Body of pancreas (tissue), 4 donors: ENCODE data around the gene GRK3. TPM values are rescaled to one million over a fixed set of nuclear protein-coding genes. Genes with fewer than 3 reads are reported as not detected.
"Not testable (repeated sequence)": the region's sequence is repeated elsewhere in the genome, so short reads cannot be mapped to it uniquely, and the experiment has no call there.

Source experiments
- ATAC-seq: fragments of 150-250 bp; one replicate; pipeline ENCODE4 v1.9.1; 2016
- DNase-seq, 4 donors: peaks; one replicate each; pipeline ENCODE4 v3.0.0-alpha.2; 2019
- H3K27ac ChIP-seq, 4 donors: fragments of 200-600 bp; sonication (generic); 1 replicate in 3 of 4; 2 replicates in 1 of 4; pipeline versions ENCODE4 v1.5.1 to v1.6.1; 2016 to 2019; ENCODE audit warnings: mild to moderate bottlenecking in 1 of 4, mixed read lengths in 1 of 4, moderate library complexity in 1 of 4
- H3K27me3 ChIP-seq, 2 donors: fragments of 200-600 bp; sonication (generic); one replicate each; pipeline ENCODE4 v1.6.0; 2016; ENCODE audit warnings: mild to moderate bottlenecking in 1 of 2
- H3K36me3 ChIP-seq, 2 donors: fragments of 200-600 bp; sonication (generic); replicated peaks in 1 of 2; 2 replicates each; pipeline ENCODE4 v1.5.1; 2016; ENCODE audit warnings: low read depth in 2 of 2; ENCODE audit not compliant: insufficient read depth in 1 of 2
- H3K4me1 ChIP-seq: fragments of 200-600 bp; sonication (generic); one replicate; pipeline ENCODE4 v1.6.0; 2016
- H3K4me3 ChIP-seq, 2 donors: fragments of 200-600 bp; sonication (generic); 1 replicate in 1 of 2; 2 replicates in 1 of 2; pipeline ENCODE4 v1.5.1; 2016 to 2019
- H3K9me3 ChIP-seq, 3 donors: fragments of 200-600 bp; sonication (generic); 1 replicate in 2 of 3; 2 replicates in 1 of 3; pipeline ENCODE4 v1.5.1; 2016
- POLR2A ChIP-seq, 3 donors: fragments of 450-650 bp; IDR thresholded peaks; one replicate each; pipeline ENCODE4 v1.6.1; 2016; ENCODE audit warnings: antibody characterized with exemption in 3 of 3, mild to moderate bottlenecking in 2 of 3
- WGBS, 2 donors: methylation state at CpG; one replicate each; pipeline ENCODE4 v1.1.5; 2017; 5-methylcytosine and 5-hydroxymethylcytosine counted together
- intact Hi-C: fragments of 100-400 bp; cut with DNase I; formaldehyde crosslinking; loops from one replicate; pipeline ENCODE4 v1.15.1; 2023
- total RNA-seq, 2 donors: library from RNA; depleted of rRNA; stranded (reverse); fragments of >200 nt; gene quantifications; one replicate each; pipeline ENCODE4 v1.1.0, GENCODE V29; 2016
- TF ChIP-seq, protein P1 (sequence below), 7 experiments: fragments of 450-650 bp in 4 of 7; fragments of 200-600 bp in 3 of 7; sonication (generic) in 3 of 7; IDR thresholded peaks; one replicate each; pipeline ENCODE4 v1.5.1; 2016 to 2019; ENCODE audit warnings: antibody characterized with exemption in 7 of 7

Gene GRK3
- total RNA-seq, 2 donors from 2014 or later, result 10.4 to 10.9 TPM

DNA sequence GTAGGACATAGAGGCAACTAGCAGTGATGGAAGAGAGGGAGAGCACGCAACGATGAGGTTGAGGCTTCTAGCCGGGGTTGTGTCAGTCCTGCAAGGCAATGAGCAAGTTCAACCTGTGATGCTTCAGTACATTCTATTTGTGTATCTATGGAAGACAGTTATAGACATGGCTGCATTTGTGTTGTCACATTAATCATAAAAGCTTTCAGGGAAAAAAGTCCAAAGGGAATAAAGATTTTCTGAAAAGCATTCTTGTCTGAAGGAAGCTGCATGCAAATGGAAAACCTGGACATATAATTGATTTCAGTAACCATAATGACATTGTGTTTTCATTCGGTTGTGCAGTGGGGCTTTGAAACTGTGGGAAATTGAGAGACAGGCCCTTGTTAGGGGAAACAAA, 32.8 kb upstream of the GRK3 start:
- WGBS, 2 donors, result 81 to 87% methylated on average over 4 of the region's 4 CpGs
- intact Hi-C loops, result loop anchor here (10.0 kb wide), 1 partner anchor 243 kb away; no protein-coding TSS in a partner anchor
- ATAC-seq, H3K4me1 ChIP-seq, H3K27me3 ChIP-seq, H3K36me3 ChIP-seq, H3K27ac ChIP-seq, DNase-seq, H3K4me3 ChIP-seq, H3K9me3 ChIP-seq: not testable (repeated sequence)

DNA sequence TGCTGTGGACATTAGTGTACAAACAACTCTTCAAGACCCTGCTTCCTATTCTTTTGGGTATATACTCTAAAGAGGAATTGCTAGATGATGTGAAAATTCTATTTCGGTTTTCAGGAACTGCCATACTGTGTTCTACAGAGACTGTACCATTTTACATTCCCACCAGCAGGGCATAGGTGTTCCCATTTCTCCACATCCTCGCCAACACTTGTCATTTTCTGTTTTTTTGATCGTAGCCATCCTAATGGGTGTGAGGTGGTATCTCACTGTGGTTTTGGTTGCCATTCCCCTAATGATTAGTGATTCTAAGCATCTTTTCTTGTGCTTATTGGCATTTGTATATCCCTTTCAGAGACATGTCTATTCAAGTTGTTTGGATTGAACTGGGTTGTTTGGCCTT, 29.8 kb upstream of the GRK3 start:
- 80 to 95% methylated on average over 3 of the region's 3 CpGs for WGBS, 2 donors
- TF ChIP-seq, protein P1, sequence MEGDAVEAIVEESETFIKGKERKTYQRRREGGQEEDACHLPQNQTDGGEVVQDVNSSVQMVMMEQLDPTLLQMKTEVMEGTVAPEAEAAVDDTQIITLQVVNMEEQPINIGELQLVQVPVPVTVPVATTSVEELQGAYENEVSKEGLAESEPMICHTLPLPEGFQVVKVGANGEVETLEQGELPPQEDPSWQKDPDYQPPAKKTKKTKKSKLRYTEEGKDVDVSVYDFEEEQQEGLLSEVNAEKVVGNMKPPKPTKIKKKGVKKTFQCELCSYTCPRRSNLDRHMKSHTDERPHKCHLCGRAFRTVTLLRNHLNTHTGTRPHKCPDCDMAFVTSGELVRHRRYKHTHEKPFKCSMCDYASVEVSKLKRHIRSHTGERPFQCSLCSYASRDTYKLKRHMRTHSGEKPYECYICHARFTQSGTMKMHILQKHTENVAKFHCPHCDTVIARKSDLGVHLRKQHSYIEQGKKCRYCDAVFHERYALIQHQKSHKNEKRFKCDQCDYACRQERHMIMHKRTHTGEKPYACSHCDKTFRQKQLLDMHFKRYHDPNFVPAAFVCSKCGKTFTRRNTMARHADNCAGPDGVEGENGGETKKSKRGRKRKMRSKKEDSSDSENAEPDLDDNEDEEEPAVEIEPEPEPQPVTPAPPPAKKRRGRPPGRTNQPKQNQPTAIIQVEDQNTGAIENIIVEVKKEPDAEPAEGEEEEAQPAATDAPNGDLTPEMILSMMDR (IDR thresholded peaks at IDR 0.05), result no peak
- TF ChIP-seq POLR2A (IDR thresholded peaks at IDR 0.05), result no peak
- H3K36me3 ChIP-seq, result no peaks in the 10 kb centered on the region
- no peak overlapping the region for H3K27ac ChIP-seq
- ATAC-seq (no peak), DNase-seq (no peak)
- intact Hi-C loops, result loop anchor here (10.0 kb wide), 1 partner anchor 240 kb away; no protein-coding TSS in a partner anchor
- H3K27me3 ChIP-seq, result no peaks in the 10 kb centered on the region
- no peaks in the 10 kb centered on the region for H3K4me1 ChIP-seq
- no peaks in the 10 kb centered on the region for H3K9me3 ChIP-seq
- H3K4me3 ChIP-seq, result no peak overlapping the region

DNA sequence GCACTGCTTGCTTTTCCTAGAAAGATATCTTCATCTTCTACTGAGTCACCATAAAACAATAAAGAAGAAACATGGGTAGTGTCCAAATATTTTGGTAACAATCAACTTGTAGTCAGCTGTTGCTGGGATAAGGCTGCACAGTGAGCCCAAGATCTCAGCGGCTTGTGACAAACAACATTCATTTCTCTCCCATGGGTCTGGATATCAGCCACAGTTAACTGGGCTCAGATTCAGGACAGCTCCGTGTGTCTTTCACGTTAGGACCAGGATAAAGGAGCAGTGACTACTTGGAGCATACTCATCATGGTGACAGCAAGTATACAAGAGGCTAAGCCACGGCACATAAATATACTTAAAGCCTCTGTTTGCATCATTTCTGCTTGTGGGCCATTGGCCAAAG, 27.9 kb upstream of the GRK3 start:
- DNase-seq, result no peak
- 55 to 58% methylated on average over 4 of the region's 4 CpGs for WGBS, 2 donors
- intact Hi-C loops, result loop anchor here (10.0 kb wide), 1 partner anchor 238 kb away; no protein-coding TSS in a partner anchor

DNA sequence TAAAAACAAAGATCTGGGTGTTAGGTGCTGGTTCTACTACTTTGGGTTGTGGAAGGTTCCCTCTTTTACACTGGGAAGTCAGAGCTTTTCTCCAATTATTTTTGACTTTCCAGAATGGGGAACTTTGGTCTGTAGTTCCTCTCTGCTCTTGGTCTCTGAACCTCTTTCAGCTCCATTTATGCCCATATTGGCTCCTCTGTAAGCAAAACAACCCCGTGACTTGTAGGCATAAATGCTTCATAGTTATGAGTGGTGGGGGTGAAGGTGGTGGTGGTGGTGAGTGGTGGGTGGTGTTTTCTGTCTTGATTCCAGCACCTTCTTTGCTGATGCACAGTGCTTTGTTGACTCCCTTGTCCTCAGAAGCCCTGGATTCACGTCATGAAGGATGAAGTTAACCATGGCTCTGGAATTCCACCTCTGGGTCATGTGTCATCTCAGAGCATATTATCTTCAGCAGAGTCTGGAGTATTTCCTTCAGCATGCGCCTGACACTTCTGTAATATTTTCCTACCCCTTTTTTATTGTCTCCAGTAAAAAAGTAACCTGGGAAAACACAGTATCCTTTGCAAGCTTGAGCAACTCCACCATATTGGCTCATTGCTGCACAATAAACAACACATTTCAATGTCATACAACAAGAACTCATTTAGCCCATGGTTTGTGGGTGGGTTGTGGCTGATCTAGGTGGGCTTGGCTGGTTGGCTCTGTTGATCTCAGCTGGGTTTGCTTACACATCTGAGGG, 24.1 kb upstream of the GRK3 start:
- WGBS, 2 donors, result 63 to 86% methylated on average over 3 of the region's 3 CpGs
- no peak for TF ChIP-seq POLR2A (IDR thresholded peaks at IDR 0.05)
- TF ChIP-seq, protein P1 (IDR thresholded peaks at IDR 0.05), result no peak
- H3K36me3 ChIP-seq, result no peaks in the 10 kb centered on the region
- H3K4me1 ChIP-seq, result peaks cover 11% of the 10 kb centered on the region
- intact Hi-C loops, result no loop called here
- H3K4me3 ChIP-seq, result no peak overlapping the region
- DNase-seq (no peak), ATAC-seq (no peak)
- H3K9me3 ChIP-seq, result no peaks in the 10 kb centered on the region
- H3K27ac ChIP-seq, result no peak overlapping the region
- no peaks in the 10 kb centered on the region for H3K27me3 ChIP-seq

More for the DNA sequence above, 27.9 kb upstream of the GRK3 start:
- TF ChIP-seq, protein P1 (IDR thresholded peaks at IDR 0.05), result no peak
- no peak for TF ChIP-seq POLR2A (IDR thresholded peaks at IDR 0.05)
- Histone ChIP-seq H3K36me3 (no peaks in the 10 kb centered on the region), H3K27me3 (no peaks in the 10 kb centered on the region), H3K4me1 (no peaks in the 10 kb centered on the region), H3K27ac (no peak overlapping the region), H3K4me3 (no peak overlapping the region), H3K9me3 (no peaks in the 10 kb centered on the region)
- ATAC-seq, result no peak

DNA sequence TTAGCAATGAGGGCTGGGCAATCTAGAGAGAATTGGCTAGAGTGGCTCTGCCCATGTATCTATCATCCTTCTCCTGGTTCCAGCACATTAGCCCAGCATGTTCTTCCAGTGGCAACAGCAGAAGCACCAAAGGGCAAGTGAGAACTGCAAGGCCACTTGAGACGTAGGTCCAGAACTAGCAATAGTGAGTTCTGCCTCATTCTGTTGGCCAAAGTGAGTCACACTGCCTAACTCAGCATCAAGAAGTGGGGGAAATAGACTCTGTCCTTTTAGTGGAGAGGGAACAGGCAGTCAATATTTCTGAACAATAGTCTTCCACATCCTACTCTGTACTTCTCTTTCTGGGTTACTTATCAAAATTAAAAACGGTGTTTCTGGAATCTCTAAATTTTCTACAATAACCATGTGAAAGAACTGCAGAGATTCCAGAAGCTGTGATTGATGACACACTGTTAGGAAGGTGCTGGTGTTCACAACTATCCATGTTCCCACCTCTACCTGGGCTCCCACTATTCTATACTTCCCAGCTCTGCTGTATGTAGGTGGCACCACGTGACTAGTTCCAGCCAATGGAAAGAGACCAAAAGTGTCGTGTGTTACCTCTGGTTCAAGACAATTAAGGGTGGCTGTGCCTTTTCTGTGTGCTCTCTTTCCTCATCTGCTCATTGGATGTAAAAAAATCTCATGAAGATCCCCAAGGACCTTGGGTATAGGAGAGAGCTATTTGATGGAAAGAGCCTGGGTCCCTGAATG, 23.4 kb upstream of the GRK3 start:
- no peak for ATAC-seq
- Histone ChIP-seq H3K9me3 (no peaks in the 10 kb centered on the region), H3K27me3 (no peaks in the 10 kb centered on the region), H3K4me1 (peaks cover 17% of the 10 kb centered on the region), H3K4me3 (no peak overlapping the region), H3K27ac (no peak overlapping the region), H3K36me3 (no peaks in the 10 kb centered on the region)
- TF ChIP-seq POLR2A (IDR thresholded peaks at IDR 0.05), result no peak
- TF ChIP-seq, protein P1 (IDR thresholded peaks at IDR 0.05), result no peak
- 81 to 94% methylated on average over 4 of the region's 4 CpGs for WGBS, 2 donors
- DNase-seq, result peak in 1 of 4 donors; percentile 13
- intact Hi-C loops, result no loop called here
